Ishikawa (cell line): ENCODE data around the gene TBCC.

ENCODE experiments used
- CEBPB ChIP-seq: IDR thresholded peaks from 2 replicates; pipeline ENCODE4 v1.6.1; 2012
- EGR1 ChIP-seq: IDR thresholded peaks from 2 replicates; pipeline ENCODE4 v1.6.1; 2012
- EP300 ChIP-seq: IDR thresholded peaks from 2 replicates; pipeline ENCODE4 v1.6.1; 2012; ENCODE audit warnings: borderline replicate concordance
- FOXM1 ChIP-seq: IDR thresholded peaks from 2 replicates; pipeline ENCODE4 v1.6.1; 2012; ENCODE audit warnings: low read depth, borderline replicate concordance
- MAX ChIP-seq: IDR thresholded peaks from 2 replicates; pipeline ENCODE4 v1.6.1; 2012
- RAD21 ChIP-seq: IDR thresholded peaks from 2 replicates; pipeline ENCODE4 v1.6.1; 2012; ENCODE audit warnings: low read depth
- REST ChIP-seq: IDR thresholded peaks from 2 replicates; pipeline ENCODE4 v1.6.1; 2012; ENCODE audit warnings: low read depth, mild to moderate bottlenecking
- TAF1 ChIP-seq: IDR thresholded peaks from 2 replicates; pipeline ENCODE4 v1.6.1; 2012; ENCODE audit warnings: low read depth, mild to moderate bottlenecking
- TCF12 ChIP-seq: IDR thresholded peaks from 2 replicates; pipeline ENCODE4 v1.6.1; 2012; ENCODE audit warnings: low read depth
- YY1 ChIP-seq: IDR thresholded peaks from 2 replicates; pipeline ENCODE4 v1.6.1; 2012; ENCODE audit warnings: low read depth
- ZBTB7A ChIP-seq: IDR thresholded peaks from 2 replicates; pipeline ENCODE4 v1.6.1; 2012; ENCODE audit warnings: low read depth

DNA sequence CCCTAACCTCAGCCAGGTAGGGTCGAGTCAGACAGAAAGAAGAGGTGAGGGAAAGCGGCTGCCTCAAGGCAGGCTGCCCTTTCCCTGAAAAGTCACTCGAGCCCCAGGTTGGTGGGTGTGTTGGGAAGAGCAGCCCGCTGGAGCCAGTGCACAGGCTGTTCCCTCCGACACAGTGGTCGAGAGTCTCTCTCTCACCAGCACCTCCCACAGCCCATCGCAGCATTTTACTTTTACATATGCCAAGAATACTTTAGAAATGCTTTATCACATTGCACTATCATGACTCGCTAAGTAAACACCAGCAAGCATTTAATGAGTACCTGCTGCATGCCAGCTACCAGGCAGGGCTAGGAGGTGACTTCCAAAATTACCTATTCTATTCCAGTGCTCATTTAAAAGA is 25.2 kb downstream of the TBCC start:
- TF ChIP-seq RAD21, result no peak
- no peak for TF ChIP-seq TAF1
- no peak for TF ChIP-seq YY1
- TF ChIP-seq TCF12, result no peak
- no peak for TF ChIP-seq EGR1
- no peak for TF ChIP-seq CEBPB
- TF ChIP-seq REST, result no peak
- no peak for TF ChIP-seq EP300
- TF ChIP-seq ZBTB7A, result no peak
- no peak for TF ChIP-seq MAX
- no peak for TF ChIP-seq FOXM1
